ENCODE measurements around the gene MAML3.

The MAML3 gene

DNA sequence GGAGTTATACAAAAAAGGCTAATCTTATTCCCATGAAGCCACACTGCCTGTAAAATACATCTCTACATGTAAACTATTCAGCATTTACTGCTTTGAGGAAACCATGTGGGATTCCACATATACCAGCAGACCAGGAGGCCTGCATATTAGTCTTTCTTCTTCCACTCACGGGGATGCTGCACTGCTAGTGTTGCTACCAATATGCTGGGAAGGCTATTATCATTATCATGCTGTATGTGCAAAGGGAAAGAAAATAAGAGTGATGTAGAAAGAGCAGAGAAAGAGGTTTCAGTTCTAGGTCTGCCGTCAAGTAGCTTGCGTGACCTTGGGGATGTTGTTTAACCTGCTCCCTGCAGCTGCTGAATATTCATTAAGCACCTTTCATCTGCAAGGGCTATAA lies 427.4 kb downstream of the MAML3 start:
- no peak overlapping the region for H3K4me3 ChIP-seq (replicated peaks; ENCODE audit: low read depth, low read length)
- TF ChIP-seq, protein P1, sequence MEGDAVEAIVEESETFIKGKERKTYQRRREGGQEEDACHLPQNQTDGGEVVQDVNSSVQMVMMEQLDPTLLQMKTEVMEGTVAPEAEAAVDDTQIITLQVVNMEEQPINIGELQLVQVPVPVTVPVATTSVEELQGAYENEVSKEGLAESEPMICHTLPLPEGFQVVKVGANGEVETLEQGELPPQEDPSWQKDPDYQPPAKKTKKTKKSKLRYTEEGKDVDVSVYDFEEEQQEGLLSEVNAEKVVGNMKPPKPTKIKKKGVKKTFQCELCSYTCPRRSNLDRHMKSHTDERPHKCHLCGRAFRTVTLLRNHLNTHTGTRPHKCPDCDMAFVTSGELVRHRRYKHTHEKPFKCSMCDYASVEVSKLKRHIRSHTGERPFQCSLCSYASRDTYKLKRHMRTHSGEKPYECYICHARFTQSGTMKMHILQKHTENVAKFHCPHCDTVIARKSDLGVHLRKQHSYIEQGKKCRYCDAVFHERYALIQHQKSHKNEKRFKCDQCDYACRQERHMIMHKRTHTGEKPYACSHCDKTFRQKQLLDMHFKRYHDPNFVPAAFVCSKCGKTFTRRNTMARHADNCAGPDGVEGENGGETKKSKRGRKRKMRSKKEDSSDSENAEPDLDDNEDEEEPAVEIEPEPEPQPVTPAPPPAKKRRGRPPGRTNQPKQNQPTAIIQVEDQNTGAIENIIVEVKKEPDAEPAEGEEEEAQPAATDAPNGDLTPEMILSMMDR (IDR thresholded peaks at IDR 0.05; ENCODE audit: low read length, missing control alignments) = no peak
- no peak for DNase-seq (ENCODE audit: low read depth)

DNA sequence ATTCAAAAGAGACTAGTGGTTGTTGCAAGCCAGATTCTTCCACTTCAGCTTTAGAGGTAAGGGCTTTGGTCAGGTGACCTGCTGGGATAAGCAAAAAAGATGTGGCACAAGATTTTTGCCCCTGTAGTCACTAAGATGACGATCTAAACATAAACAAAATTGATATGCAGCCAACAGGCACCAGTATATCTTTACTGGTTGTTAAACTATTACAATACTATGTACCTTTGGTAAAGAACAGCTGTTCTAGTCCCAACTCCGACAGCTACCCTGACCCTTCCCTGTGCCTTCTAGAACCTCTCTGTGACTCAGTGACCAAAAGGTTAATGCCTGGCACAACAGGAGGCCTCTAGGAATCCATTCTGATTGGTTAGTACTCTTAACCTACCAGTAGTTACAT lies 428.7 kb downstream of the MAML3 start:
- TF ChIP-seq, protein P1 (IDR thresholded peaks at IDR 0.05; ENCODE audit: low read length, missing control alignments) = no peak
- DNase-seq (ENCODE audit: low read depth) = no peak

DNA sequence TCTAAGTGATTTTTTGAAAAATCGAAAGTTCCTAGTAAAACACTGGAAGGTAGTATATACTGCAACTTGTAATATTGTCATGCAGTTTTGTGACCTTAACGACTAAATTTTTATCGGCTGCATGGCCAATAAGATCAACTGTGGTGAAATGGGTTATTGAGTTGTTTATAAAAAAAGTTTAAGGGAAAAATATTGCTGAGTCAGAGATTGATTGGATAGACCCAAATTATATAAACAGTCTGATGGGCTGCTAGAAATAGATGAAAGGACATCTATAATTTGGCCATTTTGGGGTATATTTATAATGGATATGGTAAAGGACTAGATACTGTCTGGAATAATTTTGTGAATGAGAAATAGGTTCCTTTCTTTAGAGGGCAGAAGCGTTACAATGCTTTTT lies 432.2 kb downstream of the MAML3 start:
- no peak for DNase-seq (ENCODE audit: low read depth)
- TF ChIP-seq, protein P1 (IDR thresholded peaks at IDR 0.05; ENCODE audit: low read length, missing control alignments) = no peak

More for the DNA sequence above, 428.7 kb downstream of the MAML3 start:
- H3K4me3 ChIP-seq (replicated peaks; ENCODE audit: low read depth, low read length) = no peak overlapping the region

DNA sequence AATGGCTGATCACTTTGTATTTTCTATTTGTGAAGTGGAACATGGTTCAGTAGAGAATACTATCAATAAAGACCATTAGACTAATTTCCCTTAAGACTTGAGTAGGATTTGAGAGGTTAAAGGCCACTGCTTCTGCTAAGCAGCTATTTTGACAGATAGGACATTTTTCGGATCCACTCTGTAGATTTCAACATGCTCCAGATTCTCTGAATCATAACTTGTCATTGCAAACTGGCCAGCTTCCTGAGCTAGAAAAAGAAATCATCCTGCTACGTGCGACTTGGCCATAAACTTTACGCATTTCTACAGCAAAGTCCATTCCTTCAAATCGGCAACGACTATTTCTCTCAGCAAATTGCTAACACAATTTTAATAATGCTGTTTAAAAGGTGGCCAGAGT lies 433.2 kb downstream of the MAML3 start:
- H3K4me3 ChIP-seq (replicated peaks; ENCODE audit: low read depth, low read length) = no peak overlapping the region
- TF ChIP-seq, protein P1 (IDR thresholded peaks at IDR 0.05; ENCODE audit: low read length, missing control alignments) = no peak
- peak; percentile 57 for DNase-seq (ENCODE audit: low read depth)

More for the DNA sequence above, 432.2 kb downstream of the MAML3 start:
- no peak overlapping the region for H3K4me3 ChIP-seq (replicated peaks; ENCODE audit: low read depth, low read length)

DNA sequence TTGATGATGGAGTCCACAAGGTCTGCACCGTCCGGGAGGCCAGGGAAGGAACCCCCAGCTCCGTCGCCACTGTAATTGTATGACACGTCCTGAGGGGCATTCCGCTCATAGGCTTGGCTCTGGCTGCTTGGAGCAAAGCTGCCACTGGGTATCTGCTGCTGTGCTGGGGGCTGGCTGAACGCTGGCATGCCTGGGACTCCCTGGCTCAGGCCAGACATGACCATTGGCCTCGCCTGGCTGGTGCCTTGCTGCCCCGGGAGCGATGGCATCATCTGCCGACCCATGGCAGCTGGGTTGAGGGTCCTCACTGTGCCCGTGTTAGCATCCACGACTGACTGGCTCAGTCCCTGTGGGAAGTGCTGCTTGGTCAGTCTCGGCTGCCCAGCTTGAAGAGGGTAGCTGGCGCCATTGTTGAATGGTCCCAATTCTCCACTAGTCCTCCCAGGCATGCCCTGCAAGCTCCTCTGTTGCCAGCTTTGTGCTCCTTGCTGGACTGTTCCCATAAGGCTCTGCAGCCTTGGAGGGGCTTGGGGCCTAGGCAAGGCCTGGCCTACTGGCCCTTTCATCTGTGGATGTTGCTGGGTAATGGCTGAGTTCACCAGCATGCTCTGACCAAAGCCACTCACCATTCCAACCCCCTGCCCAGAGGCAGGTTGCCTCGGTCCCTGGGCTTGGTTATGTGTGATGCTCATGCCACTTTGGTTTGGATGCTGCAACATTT lies 434.4 kb downstream of the MAML3 start:
- TF ChIP-seq, protein P1 (IDR thresholded peaks at IDR 0.05; ENCODE audit: low read length, missing control alignments) = no peak
- no peak for DNase-seq (ENCODE audit: low read depth)

DNA sequence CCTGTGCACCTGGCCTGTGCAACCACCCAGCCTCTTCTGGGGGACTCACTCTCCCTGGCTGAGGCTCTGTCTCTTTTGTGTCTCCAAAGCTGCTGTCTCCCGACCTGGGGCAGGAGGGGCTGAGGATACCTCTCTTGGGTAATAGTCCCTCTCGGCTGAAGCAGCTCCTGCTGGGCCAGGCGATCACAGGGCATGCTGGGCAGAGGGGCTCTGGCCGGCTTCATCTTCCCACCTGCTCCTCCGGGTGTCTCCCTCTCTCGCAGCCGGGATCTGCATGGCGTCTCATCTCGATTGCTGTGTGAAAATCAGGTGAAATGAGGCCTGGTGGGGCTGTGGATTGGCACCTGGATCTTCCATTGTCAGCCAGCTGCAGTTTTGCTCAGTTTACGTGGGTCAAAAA lies 435.2 kb downstream of the MAML3 start:
- H3K4me3 ChIP-seq (replicated peaks; ENCODE audit: low read depth, low read length) = no peak overlapping the region
- TF ChIP-seq, protein P1 (IDR thresholded peaks at IDR 0.05; ENCODE audit: low read length, missing control alignments) = no peak

More for the DNA sequence above, 434.4 kb downstream of the MAML3 start:
- no peak overlapping the region for H3K4me3 ChIP-seq (replicated peaks; ENCODE audit: low read depth, low read length)

DNA sequence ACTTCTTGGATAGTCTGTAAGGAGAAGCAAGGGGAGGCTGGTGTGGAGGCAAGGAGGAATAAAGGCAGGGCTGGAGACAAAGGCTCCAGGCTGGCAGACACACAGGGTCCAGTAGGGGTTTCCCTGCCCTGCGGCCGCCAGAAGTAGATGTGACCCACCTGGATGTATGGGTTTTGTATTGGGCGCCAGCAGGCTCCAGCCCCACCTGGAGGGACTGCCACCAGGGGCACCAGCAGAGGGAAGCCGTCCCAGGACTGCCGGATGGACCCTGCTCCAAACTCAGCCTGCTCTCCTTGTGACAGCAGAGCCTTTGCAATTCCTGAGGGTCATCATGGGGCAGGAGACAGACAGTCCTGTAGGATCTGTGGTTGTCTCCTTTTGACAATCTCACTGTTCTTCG lies 435.6 kb downstream of the MAML3 start:
- DNase-seq (ENCODE audit: low read depth) = no peak
- H3K4me3 ChIP-seq (replicated peaks; ENCODE audit: low read depth, low read length) = no peak overlapping the region
- TF ChIP-seq, protein P1 (IDR thresholded peaks at IDR 0.05; ENCODE audit: low read length, missing control alignments) = no peak

More for the DNA sequence above, 435.2 kb downstream of the MAML3 start:
- no peak for DNase-seq (ENCODE audit: low read depth)
